Measurements from ENCODE around the gene SPSB4.
"Not testable (repeated sequence)": the region's sequence is repeated elsewhere in the genome, so short reads cannot be mapped to it uniquely, and the experiment has no call there.

Gene SPSB4

GRCh38 chr3:141096981-141097380 lies 45.8 kb downstream of the SPSB4 start:
- DNase-seq: no peak

- no peak for DNase-seq
These were observed 49.0 kb downstream of the SPSB4 start for GRCh38 chr3:141100112-141100511.

GRCh38 chr3:141100531-141101320 lies 49.6 kb downstream of the SPSB4 start:
- DNase-seq: no peak

GRCh38 chr3:141102372-141102771 lies 51.2 kb downstream of the SPSB4 start:
- DNase-seq: no peak

GRCh38 chr3:141103067-141103466 lies 51.9 kb downstream of the SPSB4 start:
- DNase-seq: no peak

GRCh38 chr3:141103503-141103902 lies 52.4 kb downstream of the SPSB4 start:
- no peak for DNase-seq

GRCh38 chr3:141104151-141104821 lies 53.1 kb downstream of the SPSB4 start:
- no peak for DNase-seq

GRCh38 chr3:141105828-141106628 lies 54.9 kb downstream of the SPSB4 start:
- DNase-seq: peak; percentile 89

GRCh38 chr3:141106842-141107241 lies 55.7 kb downstream of the SPSB4 start:
- DNase-seq: no peak

- no peak for DNase-seq
These were observed 56.9 kb downstream of the SPSB4 start for GRCh38 chr3:141108039-141108438.

- DNase-seq: no peak
These were observed 58.6 kb downstream of the SPSB4 start for GRCh38 chr3:141109751-141110150.

- DNase-seq: no peak
These were observed 59.2 kb downstream of the SPSB4 start for GRCh38 chr3:141110322-141110721.

- no peak for DNase-seq
These were observed 60.4 kb downstream of the SPSB4 start for GRCh38 chr3:141111364-141112155.

GRCh38 chr3:141112686-141113297 lies 61.6 kb downstream of the SPSB4 start:
- DNase-seq: no peak

- not testable (repeated sequence) for DNase-seq
These were observed 62.5 kb downstream of the SPSB4 start for GRCh38 chr3:141113680-141114079.

GRCh38 chr3:141114179-141114745 lies 63.1 kb downstream of the SPSB4 start:
- DNase-seq: no peak

GRCh38 chr3:141114816-141115460 lies 63.8 kb downstream of the SPSB4 start:
- DNase-seq: peak; percentile 16

GRCh38 chr3:141115789-141116541 lies 64.8 kb downstream of the SPSB4 start:
- DNase-seq: no peak

GRCh38 chr3:141116721-141117120 lies 65.6 kb downstream of the SPSB4 start:
- DNase-seq: no peak

- DNase-seq: not testable (repeated sequence)
These were observed 66.8 kb downstream of the SPSB4 start for GRCh38 chr3:141117982-141118381.
